Activated CD4-positive, alpha-beta memory T cell treated with anti-CD3 and anti-CD28 coated beads for 36 hours (primary cell): Measurements from ENCODE around the gene LYPD1. TPM values are rescaled to one million over a fixed set of nuclear protein-coding genes. Genes with fewer than 3 reads are reported as not detected.

Experiments
- CTCF ChIA-PET: fragments of 350-600 bp; sonication (Branson Sonifier 250); formaldehyde crosslinking; loops from one replicate; lab custom pipeline; 2021; ENCODE audit warnings: antibody characterized with exemption, inconsistent platforms; lab: Charles Lee
- POLR2A ChIA-PET: fragments of 350-600 bp; sonication (Branson Sonifier 250); formaldehyde crosslinking; loops from one replicate; lab custom pipeline; 2021; ENCODE audit warnings: antibody characterized with exemption; lab: Charles Lee
- DNase-seq: peaks from one replicate; pipeline ENCODE4 v3.0.0-alpha.2; 2020
- H3K27ac Mint-ChIP-seq: one replicate; pipeline ENCODE4 v1.8.0; 2021; ENCODE audit warnings: mixed read lengths
- H3K27me3 Mint-ChIP-seq: one replicate; pipeline ENCODE4 v1.8.0; 2021; ENCODE audit warnings: mixed read lengths
- H3K36me3 Mint-ChIP-seq: one replicate; pipeline ENCODE4 v1.8.0; 2021; ENCODE audit warnings: mixed read lengths
- H3K4me1 Mint-ChIP-seq: one replicate; pipeline ENCODE4 v1.8.0; 2021; ENCODE audit warnings: low read depth, mixed read lengths
- H3K4me3 Mint-ChIP-seq: one replicate; pipeline ENCODE4 v1.8.0; 2021; ENCODE audit warnings: mild to moderate bottlenecking, mixed read lengths
- H3K9me3 Mint-ChIP-seq: one replicate; pipeline ENCODE4 v1.8.0; 2021; ENCODE audit warnings: mixed read lengths
- intact Hi-C: fragments of 100-400 bp; cut with micrococcal nuclease; formaldehyde crosslinking; loops from one replicate; pipeline ENCODE4 v1.15.1; 2023
- total RNA-seq, 2 experiments: library from RNA; stranded (reverse); gene quantifications; one replicate each; pipeline ENCODE4 v1.2.3, GENCODE V29; 2021

LYPD1 gene
- total RNA-seq, 2 experiments from 2014 or later = not detected

DNA sequence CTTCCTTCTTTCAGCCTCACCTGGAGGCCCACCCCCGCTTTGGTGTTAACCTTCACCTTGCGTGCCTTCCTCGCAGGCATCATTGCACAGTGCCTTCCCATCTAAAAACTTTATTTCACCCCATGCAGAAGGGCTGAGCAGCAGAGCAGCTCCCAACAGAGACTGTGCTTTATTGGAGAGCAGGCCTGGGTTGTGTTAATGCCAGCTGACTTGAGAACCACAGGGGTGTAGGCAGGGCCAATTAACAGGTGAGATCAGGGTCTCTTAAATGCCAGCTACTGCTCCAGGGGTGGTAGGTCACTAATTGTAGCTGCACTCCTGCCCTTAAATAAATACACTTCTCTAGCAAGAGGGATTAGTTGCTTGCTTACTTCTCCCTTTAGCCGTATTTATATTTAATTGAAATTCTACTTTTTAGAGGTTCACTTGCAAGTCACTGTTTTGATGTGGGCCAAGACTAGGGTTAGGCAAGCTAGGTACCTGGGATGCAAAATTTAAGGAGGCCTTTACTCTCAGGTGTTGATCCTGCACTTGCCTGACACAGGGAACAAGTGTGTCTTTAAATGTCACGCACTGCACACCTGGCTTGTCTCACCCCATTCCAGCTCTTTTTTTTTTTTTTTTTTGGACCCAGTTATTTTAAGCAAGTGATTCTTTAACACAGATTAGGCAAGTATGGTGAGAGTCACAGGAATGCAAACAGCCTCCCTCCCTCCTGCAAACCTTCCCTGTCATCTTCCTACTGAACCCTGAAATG is 54.5 kb downstream of the LYPD1 start:
- intact Hi-C loops = no loop called here
- Mint-ChIP-seq H3K4me3 (no peak overlapping the region), H3K9me3 (no peaks in the 10 kb centered on the region), H3K36me3 (no peaks in the 10 kb centered on the region), H3K27ac (no peak overlapping the region), H3K4me1 (no peaks in the 10 kb centered on the region), H3K27me3 (no peaks in the 10 kb centered on the region)
- no peak for DNase-seq
- CTCF ChIA-PET = no interaction called here
- POLR2A ChIA-PET = no interaction called here

DNA sequence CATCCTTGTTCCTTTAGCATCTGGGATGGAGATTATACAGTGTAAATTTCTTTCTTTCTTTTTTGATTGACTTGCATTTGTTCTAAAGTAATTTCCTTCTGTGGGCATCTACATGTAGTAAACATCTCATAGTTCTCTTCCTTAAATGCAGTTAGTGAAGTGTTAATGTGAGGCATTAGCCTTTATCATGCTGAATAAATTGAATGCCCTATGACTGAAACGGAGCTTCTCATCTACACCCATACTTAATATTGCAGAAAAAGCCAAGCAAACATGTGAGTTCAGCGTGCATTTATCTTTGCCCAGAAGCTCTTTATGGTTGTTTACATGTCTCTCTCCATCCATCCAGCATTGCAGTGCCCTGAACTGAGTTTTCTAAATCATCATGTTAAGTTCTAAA is 58.3 kb downstream of the LYPD1 start:
- Mint-ChIP-seq H3K9me3 (no peaks in the 10 kb centered on the region), H3K27me3 (no peaks in the 10 kb centered on the region), H3K27ac (no peak overlapping the region), H3K4me1 (no peaks in the 10 kb centered on the region), H3K36me3 (no peaks in the 10 kb centered on the region), H3K4me3 (no peak overlapping the region)
- ChIA-PET POLR2A (no interaction called here), CTCF (no interaction called here)
- intact Hi-C loops = no loop called here
- no peak for DNase-seq

DNA sequence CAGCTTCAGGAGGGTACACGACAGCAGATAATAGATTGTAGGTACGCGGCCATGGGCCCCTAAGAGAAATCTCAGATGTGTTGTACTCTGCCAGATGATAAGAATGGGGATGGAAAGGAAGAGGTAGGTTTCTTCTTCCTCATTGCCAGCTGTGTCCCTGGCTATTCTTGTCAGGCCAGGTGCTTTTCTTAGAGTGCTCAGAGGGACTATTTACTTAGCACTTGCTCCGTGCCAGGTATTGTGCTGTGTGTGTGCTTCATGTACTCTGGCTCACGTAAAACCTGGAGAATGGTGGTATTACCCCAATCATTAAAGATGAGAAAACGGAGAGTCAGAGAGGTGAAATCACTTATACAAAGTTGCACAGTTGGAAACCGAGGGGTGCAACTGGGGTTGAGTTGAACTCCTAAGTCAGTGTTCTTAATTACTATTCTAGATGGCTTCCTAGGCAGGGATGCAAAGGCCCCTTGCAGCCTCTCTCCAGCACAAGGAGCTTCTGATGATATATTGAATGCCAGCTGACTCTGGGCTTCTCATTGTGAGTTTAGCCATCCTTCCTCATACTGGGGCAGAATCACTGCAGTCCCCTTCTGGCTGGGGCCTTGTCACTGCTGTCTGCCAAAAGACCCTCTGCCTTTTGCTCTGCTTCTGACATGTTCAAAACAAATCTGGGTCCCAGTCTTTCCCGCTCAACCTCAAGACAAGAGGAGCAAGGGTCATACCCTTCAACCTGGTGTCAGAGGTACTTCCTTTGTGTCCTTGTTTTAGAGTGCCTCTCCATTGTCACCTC is 60.7 kb downstream of the LYPD1 start:
- H3K27ac Mint-ChIP-seq = no peak overlapping the region
- H3K4me3 Mint-ChIP-seq = no peak overlapping the region
- no peak for DNase-seq
- no peaks in the 10 kb centered on the region for H3K9me3 Mint-ChIP-seq
- no peaks in the 10 kb centered on the region for H3K27me3 Mint-ChIP-seq
- no peaks in the 10 kb centered on the region for H3K36me3 Mint-ChIP-seq
- no peaks in the 10 kb centered on the region for H3K4me1 Mint-ChIP-seq
- CTCF ChIA-PET = no interaction called here
- POLR2A ChIA-PET = no interaction called here
- intact Hi-C loops = no loop called here

DNA sequence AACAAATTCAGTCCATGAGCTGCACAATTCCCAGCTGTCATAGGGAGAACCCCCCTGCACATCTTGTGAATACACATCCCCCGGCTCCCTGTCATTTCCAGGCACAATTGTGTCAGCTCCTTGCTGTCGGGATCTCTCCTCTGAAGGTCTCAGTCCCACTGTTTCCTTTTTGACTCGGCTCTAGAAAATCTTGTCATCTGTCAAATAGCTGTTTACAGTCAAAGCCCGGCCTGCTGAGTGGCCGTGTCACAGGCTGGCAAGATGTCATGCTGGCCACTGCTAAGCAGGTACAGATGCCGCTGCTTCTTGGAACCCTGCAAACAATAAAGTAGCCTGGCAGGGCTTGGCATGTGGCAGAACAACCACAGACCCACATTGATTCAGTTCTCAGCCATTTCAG is 61.7 kb downstream of the LYPD1 start:
- DNase-seq = no peak
- CTCF ChIA-PET = no interaction called here
- POLR2A ChIA-PET = no interaction called here
- Mint-ChIP-seq H3K27me3 (no peaks in the 10 kb centered on the region), H3K27ac (no peak overlapping the region), H3K4me3 (no peak overlapping the region), H3K4me1 (no peaks in the 10 kb centered on the region), H3K9me3 (no peaks in the 10 kb centered on the region), H3K36me3 (no peaks in the 10 kb centered on the region)
- intact Hi-C loops = no loop called here

DNA sequence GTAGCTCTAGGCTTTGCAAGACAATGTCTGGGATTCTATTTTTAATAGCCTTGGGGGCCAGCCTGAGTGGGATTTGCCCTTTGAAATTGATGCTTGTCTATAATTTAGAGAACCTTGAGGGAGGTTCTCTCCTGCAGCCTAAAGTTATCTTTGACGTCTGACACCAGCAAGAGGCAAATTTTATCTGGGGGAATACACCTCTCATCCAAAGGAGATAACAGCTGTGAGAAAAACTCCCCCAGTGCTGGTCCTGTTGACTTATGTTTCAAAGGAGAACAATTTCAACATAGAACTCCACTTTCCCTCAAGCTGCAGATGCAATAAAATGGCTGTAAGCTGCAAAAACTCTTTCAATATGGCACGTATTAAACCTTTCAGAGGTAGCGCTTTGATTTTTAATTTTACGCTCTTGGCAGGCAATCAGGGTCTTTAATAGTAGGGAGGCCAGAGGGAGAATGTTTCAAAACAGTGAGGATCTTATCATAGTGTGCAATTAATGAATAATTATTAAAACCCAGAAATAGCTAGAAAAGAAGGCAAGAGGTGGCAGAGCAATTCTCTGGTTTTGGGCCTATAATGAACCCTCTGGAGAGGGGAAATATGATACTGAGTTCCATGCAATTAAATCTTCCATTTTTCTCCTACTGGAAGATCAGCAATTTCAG is 62.4 kb downstream of the LYPD1 start:
- Mint-ChIP-seq H3K27me3 (no peaks in the 10 kb centered on the region), H3K27ac (no peak overlapping the region), H3K9me3 (no peaks in the 10 kb centered on the region), H3K4me3 (no peak overlapping the region), H3K36me3 (no peaks in the 10 kb centered on the region), H3K4me1 (no peaks in the 10 kb centered on the region)
- CTCF ChIA-PET = no interaction called here
- intact Hi-C loops = no loop called here
- POLR2A ChIA-PET = no interaction called here
- no peak for DNase-seq

DNA sequence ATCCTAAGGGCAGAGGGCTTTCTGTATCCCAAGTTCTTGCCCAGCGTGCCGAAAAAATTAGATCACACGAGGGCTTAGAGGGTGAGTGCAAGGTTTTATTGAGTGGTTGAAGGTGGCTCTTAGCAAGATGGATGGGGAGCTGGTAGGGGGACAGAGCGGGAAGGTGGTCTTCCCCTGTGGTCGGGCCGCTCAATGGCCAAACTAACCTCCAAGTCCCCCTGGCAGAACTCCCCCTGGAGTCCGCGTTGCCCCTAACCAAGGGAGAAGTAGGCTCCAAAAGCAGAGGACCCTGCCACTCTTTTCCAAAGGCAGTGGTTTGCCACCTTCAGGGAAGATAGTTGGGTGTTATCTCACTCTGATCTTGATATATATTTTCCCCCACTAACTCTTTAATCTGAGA is 63.4 kb downstream of the LYPD1 start:
- H3K27me3 Mint-ChIP-seq = no peaks in the 10 kb centered on the region
- ChIA-PET CTCF (no interaction called here), POLR2A (no interaction called here)
- DNase-seq = no peak
- H3K4me1 Mint-ChIP-seq = no peaks in the 10 kb centered on the region
- H3K36me3 Mint-ChIP-seq = no peaks in the 10 kb centered on the region
- intact Hi-C loops = no loop called here
- no peak overlapping the region for H3K27ac Mint-ChIP-seq
- H3K9me3 Mint-ChIP-seq = no peaks in the 10 kb centered on the region
- no peak overlapping the region for H3K4me3 Mint-ChIP-seq

DNA sequence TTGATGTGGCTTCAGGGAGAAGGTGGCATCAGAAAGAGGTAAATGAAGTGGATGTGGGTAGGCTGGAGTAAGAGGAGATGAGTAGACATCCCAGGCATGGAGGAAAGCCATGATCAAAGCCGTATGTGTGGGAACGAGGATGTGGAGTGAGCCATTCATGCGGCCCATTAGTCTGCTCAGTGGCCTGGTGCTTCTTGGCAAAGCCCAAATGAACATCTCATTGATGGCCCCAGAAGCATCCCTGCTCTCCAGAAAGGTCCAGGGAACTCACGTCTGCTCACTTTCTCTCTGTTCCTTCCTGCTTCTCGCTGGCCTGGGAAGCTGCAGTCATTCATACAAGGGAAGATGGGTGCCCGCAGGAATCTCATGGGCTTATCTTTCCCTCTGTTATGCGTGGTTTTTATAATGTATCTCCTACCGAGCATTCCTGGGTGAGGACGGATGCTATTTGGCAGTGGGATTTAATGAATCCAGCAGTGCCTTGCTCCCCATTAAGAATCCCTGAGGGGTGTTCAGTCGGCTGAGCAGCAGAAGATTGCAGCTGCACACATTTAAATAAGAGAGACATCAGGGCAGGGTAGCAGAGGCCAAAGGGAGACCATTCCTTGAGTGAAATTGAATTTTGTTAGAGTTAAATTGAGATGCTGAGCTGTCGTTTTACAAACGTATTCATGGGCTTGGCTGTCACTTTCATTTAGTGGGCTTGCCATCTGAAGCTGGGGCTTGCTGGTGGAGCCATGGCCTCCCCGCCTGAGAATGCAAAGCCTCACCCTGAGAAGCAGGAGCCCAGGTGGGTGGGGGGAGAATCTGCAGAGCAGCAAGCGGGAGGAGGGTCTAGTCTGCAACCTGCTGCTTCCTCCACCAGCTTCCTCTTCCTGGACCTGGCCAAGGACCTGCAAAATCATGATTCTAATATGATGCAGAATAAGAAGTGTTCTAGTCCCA is 64.5 kb downstream of the LYPD1 start:
- ChIA-PET CTCF (no interaction called here), POLR2A (no interaction called here)
- DNase-seq = no peak
- Mint-ChIP-seq H3K9me3 (no peaks in the 10 kb centered on the region), H3K27ac (no peak overlapping the region), H3K4me1 (no peaks in the 10 kb centered on the region), H3K4me3 (no peak overlapping the region), H3K27me3 (no peaks in the 10 kb centered on the region), H3K36me3 (no peaks in the 10 kb centered on the region)
- intact Hi-C loops = no loop called here

DNA sequence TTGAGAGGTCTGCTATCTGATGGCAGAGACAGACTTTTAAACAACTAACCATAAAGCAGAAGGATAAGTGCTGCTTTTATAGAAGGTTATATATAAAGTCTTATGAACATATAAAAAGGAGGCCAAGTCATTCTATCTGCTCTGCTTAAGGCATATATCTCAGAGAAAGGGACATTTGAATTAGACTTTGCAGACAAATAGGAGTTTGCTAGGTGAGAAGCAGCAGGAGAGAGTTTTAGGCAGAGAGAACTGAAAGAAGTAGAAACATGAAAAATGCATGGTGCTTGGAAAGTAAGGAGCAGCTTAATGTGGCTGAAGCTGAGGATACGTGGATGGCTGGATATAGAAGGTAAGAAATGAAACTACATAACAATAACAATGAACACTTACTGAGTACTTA is 65.4 kb downstream of the LYPD1 start:
- no peak overlapping the region for H3K27ac Mint-ChIP-seq
- no peaks in the 10 kb centered on the region for H3K36me3 Mint-ChIP-seq
- DNase-seq = no peak
- no peak overlapping the region for H3K4me3 Mint-ChIP-seq
- no peaks in the 10 kb centered on the region for H3K9me3 Mint-ChIP-seq
- POLR2A ChIA-PET = no interaction called here
- no peaks in the 10 kb centered on the region for H3K4me1 Mint-ChIP-seq
- no peaks in the 10 kb centered on the region for H3K27me3 Mint-ChIP-seq
- intact Hi-C loops = no loop called here
- CTCF ChIA-PET = no interaction called here

DNA sequence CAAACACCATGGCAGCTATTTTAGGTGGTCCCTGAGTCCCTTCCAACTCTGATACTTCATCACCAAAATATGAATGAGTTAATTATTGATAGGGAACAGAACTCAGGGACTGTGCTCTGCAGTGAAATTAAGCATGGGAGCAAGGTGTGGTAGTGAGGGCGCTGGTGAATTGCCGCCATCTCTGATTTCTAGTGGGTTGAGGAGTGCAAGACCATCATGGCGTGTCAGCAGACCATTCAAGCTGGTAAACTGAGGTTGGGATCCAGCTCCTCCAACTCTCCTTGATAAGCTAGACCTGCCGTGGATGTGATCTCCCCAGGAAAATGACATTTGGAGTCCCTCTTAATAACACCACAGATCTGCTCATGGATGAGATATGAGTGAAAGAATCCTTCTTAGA is 70.4 kb downstream of the LYPD1 start:
- Mint-ChIP-seq H3K4me1 (no peaks in the 10 kb centered on the region), H3K36me3 (no peaks in the 10 kb centered on the region), H3K4me3 (no peak overlapping the region), H3K9me3 (peaks cover 2% of the 10 kb centered on the region), H3K27ac (no peak overlapping the region), H3K27me3 (peaks cover 3% of the 10 kb centered on the region)
- DNase-seq = no peak
- ChIA-PET POLR2A (no interaction called here), CTCF (no interaction called here)
- intact Hi-C loops = no loop called here

DNA sequence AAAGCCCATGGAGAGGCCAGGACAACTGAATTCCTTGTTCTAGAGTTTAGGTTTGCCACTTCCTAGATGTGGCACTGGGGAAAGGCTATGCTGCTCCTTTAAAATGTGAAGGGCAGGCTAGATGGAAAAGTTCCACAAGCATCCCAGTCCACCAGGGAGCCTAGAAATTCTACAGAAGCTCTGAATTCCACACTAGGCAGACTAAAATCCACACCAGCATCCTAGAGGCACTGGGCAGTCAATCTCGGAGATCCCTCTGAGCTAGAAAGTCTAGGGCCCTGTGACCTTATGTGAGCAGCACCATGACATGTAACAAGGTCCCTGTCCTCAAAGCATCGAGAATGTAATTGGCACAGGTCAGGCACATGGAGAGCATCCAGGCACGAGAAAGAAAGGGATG is 71.5 kb downstream of the LYPD1 start:
- H3K27ac Mint-ChIP-seq = no peak overlapping the region
- H3K27me3 Mint-ChIP-seq = peaks cover 3% of the 10 kb centered on the region
- ChIA-PET CTCF (no interaction called here), POLR2A (no interaction called here)
- no peak for DNase-seq
- no peak overlapping the region for H3K4me3 Mint-ChIP-seq
- no peaks in the 10 kb centered on the region for H3K36me3 Mint-ChIP-seq
- intact Hi-C loops = no loop called here
- H3K9me3 Mint-ChIP-seq = peaks cover 2% of the 10 kb centered on the region
- no peaks in the 10 kb centered on the region for H3K4me1 Mint-ChIP-seq

DNA sequence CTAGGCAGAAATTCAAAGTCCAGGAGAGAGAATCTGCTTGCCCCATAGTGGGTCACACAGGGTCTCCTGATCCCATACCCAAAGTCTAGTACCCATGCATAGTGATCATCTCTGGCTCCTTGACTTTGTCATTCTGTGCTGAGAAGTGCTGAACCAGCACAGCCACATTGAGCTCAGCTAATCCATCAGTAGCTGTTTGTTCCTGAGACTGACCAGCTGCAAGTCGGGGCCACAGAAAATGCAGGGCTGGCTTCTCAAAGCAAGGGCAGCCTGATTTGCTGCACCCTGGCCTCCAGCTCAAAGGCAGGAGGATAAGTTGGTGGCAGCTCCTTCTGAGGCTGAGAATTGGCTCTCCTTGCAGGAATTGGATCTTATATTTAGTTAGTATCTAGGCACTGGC is 72.2 kb downstream of the LYPD1 start:
- H3K9me3 Mint-ChIP-seq = peaks cover 2% of the 10 kb centered on the region
- no peak overlapping the region for H3K4me3 Mint-ChIP-seq
- DNase-seq = no peak
- H3K27ac Mint-ChIP-seq = no peak overlapping the region
- intact Hi-C loops = no loop called here
- peaks cover 3% of the 10 kb centered on the region for H3K27me3 Mint-ChIP-seq
- no peaks in the 10 kb centered on the region for H3K4me1 Mint-ChIP-seq
- POLR2A ChIA-PET = no interaction called here
- CTCF ChIA-PET = no interaction called here
- no peaks in the 10 kb centered on the region for H3K36me3 Mint-ChIP-seq

DNA sequence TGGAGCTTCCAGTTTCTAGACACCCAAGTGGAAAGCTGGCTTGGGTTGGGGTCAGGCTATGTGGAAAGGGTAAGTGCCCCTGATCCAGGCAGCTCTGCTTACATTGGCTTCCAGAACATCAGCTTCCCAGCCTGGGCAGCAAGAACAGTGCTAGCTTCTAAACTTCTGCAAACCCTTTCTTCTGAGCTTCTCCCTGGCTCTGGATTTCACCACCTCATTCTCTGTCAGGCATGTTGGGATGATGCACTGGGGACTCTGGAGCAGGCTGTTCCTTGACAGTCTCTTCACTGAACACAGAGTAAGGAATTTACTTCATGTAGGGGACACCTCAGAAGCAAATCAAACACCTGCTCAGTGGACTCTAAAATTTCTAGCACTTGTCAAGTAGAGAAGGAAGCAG is 72.8 kb downstream of the LYPD1 start:
- intact Hi-C loops = no loop called here
- Mint-ChIP-seq H3K4me3 (no peak overlapping the region), H3K27me3 (peaks cover 3% of the 10 kb centered on the region), H3K9me3 (peaks cover 2% of the 10 kb centered on the region), H3K4me1 (no peaks in the 10 kb centered on the region), H3K27ac (no peak overlapping the region), H3K36me3 (no peaks in the 10 kb centered on the region)
- no peak for DNase-seq
- CTCF ChIA-PET = no interaction called here
- POLR2A ChIA-PET = no interaction called here
